Astrocyte of the cerebellum (primary cell): ENCODE results near the gene CRYGS.
"Not testable (repeated sequence)": the region's sequence is repeated elsewhere in the genome, so short reads cannot be mapped to it uniquely, and the experiment has no call there.

Experiments
- DNase-seq: peaks from one replicate; pipeline ENCODE4 v3.0.0-alpha.2; 2011; ENCODE audit warnings: low read depth
- H3K4me3 ChIP-seq: 2 replicates; pipeline ENCODE4 v1.5.1; 2011; ENCODE audit warnings: mild to moderate bottlenecking, low read depth, low read length, moderate library complexity
- in situ Hi-C: cut with HindIII; loops from 2 replicates; pipeline ENCODE4 v1.10.0; 2017; ENCODE audit warnings: low sequenced_read_pairs
- TF ChIP-seq, protein P1 (sequence below): IDR thresholded peaks from 2 replicates; pipeline ENCODE4 v1.5.1; 2012; ENCODE audit warnings: low read length, low read depth, moderate library complexity, mild to moderate bottlenecking; ENCODE audit errors: missing control alignments

The CRYGS gene

GRCh38 chr3:186510374-186511079, 33.7 kb downstream of the CRYGS start:
- TF ChIP-seq, protein P1, sequence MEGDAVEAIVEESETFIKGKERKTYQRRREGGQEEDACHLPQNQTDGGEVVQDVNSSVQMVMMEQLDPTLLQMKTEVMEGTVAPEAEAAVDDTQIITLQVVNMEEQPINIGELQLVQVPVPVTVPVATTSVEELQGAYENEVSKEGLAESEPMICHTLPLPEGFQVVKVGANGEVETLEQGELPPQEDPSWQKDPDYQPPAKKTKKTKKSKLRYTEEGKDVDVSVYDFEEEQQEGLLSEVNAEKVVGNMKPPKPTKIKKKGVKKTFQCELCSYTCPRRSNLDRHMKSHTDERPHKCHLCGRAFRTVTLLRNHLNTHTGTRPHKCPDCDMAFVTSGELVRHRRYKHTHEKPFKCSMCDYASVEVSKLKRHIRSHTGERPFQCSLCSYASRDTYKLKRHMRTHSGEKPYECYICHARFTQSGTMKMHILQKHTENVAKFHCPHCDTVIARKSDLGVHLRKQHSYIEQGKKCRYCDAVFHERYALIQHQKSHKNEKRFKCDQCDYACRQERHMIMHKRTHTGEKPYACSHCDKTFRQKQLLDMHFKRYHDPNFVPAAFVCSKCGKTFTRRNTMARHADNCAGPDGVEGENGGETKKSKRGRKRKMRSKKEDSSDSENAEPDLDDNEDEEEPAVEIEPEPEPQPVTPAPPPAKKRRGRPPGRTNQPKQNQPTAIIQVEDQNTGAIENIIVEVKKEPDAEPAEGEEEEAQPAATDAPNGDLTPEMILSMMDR, result peak; percentile 16
- in situ Hi-C loops, result no loop called here

DNA sequence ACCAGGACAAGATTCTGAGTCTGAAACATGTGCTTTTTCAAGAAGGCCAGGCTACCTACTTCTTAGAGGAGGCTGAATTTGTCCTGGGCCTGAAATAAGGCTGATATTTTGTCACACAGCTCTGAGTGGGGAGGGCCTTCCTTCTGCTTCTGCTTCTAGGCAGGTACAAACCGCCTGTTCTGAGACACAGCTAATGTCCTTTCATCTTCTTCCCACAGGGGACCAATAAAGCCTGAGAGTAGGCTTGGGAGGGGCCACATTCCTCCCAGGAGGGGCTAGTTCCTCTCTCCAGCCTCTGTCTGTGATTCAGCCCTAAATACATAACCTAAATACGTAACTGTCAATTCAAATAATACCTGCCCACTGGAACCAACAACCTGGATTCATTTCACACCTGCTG, 34.8 kb downstream of the CRYGS start:
- in situ Hi-C loops, result no loop called here
- TF ChIP-seq, protein P1, result no peak
- DNase-seq, result no peak
- no peak overlapping the region for H3K4me3 ChIP-seq

More at GRCh38 chr3:186510374-186511079, 33.7 kb downstream of the CRYGS start:
- no peak overlapping the region for H3K4me3 ChIP-seq
- peak; percentile 16 for DNase-seq

- TF ChIP-seq, protein P1, result no peak
- in situ Hi-C loops, result no loop called here
- H3K4me3 ChIP-seq, result no peak overlapping the region
- no peak for DNase-seq
Measured at GRCh38 chr3:186506857-186507256, 37.3 kb downstream of the CRYGS start.

DNA sequence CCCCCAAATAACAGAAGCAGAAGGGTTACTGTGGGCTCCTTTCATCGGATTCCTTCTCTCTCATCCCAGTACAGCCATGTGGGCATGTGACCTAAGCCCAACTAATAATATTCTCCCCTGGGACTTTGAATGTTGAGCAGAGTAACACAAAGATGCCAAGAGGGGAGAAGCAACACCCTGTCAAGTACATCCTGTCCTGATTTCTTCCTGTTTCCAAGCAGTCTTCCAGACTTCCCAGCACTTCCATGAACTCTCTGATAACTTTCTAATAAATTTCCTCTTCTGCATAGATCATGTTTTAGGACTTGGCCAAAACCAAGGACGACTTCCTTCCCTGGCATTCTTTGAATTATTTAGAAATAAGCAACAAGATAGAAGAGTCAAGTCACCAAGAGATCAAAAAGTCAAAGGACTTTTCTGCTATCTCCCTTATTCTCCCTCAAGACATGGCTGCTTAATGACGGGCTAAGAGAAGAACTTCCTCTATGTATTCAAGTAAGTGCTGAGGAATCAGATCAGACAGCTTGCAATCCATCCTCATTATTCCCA, 37.9 kb downstream of the CRYGS start:
- no peak for DNase-seq
- no peak overlapping the region for H3K4me3 ChIP-seq
- TF ChIP-seq, protein P1, result no peak
- in situ Hi-C loops, result no loop called here

GRCh38 chr3:186502966-186503712, 41.0 kb downstream of the CRYGS start:
- DNase-seq, result no peak
- TF ChIP-seq, protein P1, result no peak
- H3K4me3 ChIP-seq, result no peak overlapping the region
- in situ Hi-C loops, result no loop called here

DNA sequence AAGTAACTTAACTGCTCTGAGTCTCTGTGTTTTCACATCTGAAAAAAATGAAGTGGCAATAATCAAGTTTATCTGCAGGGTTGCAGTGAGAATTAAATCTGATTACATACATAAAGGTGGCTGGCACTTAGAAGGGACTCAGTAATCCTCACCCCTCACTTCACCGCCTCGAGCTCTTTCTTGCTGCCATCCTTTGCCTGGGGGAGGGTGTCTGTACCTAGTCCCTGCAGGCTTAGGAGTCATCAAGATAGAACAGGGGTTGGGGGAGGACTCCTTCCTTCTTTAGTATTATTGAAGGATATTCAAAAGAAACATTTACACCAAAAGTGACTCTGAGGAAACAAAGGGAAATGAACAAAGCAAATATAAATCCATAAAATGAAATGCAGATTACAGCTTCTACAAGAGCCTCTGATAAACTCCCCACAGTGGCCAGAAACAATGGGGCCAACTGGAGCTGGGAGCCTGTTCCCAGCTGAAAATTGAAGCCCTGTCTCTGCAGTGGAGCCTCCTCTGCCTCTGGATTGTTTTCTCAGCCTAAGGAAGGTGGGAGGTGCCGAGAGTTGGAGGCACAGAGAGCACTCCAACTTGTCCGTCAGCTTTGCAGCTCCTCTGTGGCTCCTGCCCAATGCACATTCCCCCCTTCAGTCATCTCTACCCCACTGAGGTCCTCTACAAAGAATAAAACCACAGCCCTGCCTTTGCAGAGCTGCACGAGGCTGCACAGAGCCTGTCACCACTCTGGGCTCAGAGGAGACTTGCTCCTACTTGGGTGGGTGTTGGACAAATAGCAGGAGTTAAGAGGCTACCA, 41.8 kb downstream of the CRYGS start:
- in situ Hi-C loops, result no loop called here
- no peak for DNase-seq
- no peak overlapping the region for H3K4me3 ChIP-seq
- TF ChIP-seq, protein P1, result no peak

- DNase-seq, in situ Hi-C loops, H3K4me3 ChIP-seq: not testable (repeated sequence)
Measured at GRCh38 chr3:186499949-186500348, 44.2 kb downstream of the CRYGS start.

DNA sequence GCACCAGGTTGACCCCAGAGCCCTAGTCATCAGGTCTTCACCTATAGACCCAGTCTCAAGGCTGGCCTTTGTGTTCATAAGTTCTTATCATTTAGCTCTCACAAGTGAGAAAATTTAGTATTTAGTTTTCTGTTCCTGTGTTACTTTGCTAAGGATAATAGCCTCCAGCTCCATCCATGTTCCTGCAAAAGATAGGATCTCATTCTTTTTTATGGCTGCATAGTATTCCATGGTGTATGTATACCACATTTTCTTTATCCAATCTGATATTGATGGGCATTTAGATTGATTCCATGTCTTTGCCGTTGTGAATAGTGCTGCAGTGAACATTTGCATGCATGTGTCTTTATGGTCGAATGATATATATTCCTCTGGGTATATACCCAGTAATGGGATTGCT, 46.2 kb downstream of the CRYGS start:
- in situ Hi-C loops, DNase-seq, H3K4me3 ChIP-seq: not testable (repeated sequence)
